Panc1 (cell line): Measurements from ENCODE around the gene NOXA1. TPM values are rescaled to one million over a fixed set of nuclear protein-coding genes. Genes with fewer than 3 reads are reported as not detected.

Experiments used
- ATAC-seq: fragments of 200-7000 bp; cut with Tn5 transposase; 2 replicates; pipeline ENCODE4 v1.9.1; 2020; ENCODE audit warnings: mild to moderate bottlenecking, moderate library complexity
- BruUV-seq: library from RNA; stranded (reverse); fragments of 400-500 nt; replicated peaks from 2 replicates; lab custom pipeline; 2021; lab: Mats Ljungman, UMichigan
- CTCF ChIA-PET: fragments of 300-600 bp; sonication (Branson Sonifier 250); formaldehyde crosslinking; loops from one replicate; lab custom pipeline; 2022; ENCODE audit warnings: antibody characterized with exemption; lab: Charles Lee
- POLR2A ChIA-PET: fragments of 300-600 bp; sonication (Branson Sonifier 250); formaldehyde crosslinking; loops from one replicate; lab custom pipeline; 2022; ENCODE audit warnings: antibody characterized with exemption; lab: Charles Lee
- DNase-seq: peaks from one replicate; pipeline ENCODE4 v3.0.0-alpha.2; 2010; ENCODE audit warnings: low read depth, low spot score
- H3K27ac ChIP-seq: 2 replicates; pipeline ENCODE4 v1.5.1; 2011; ENCODE audit warnings: mild to moderate bottlenecking, low read length, inconsistent platforms
- H3K27me3 ChIP-seq: fragments of 200-500 bp; sonication (Bioruptor generic); 2 replicates; pipeline ENCODE4 v1.6.0; 2014; ENCODE audit warnings: low read length, inconsistent platforms; ENCODE audit not compliant: control insufficient read depth, insufficient read depth
- H3K36me3 ChIP-seq: fragments of 200-500 bp; sonication (Bioruptor generic); 2 replicates; pipeline ENCODE4 v1.5.1; 2014; ENCODE audit warnings: inconsistent platforms, mild to moderate bottlenecking, low read length, moderate library complexity; ENCODE audit not compliant: control insufficient read depth, insufficient read depth
- H3K4me1 ChIP-seq: 2 replicates; pipeline ENCODE4 v1.5.1; 2011; ENCODE audit warnings: inconsistent platforms, mild to moderate bottlenecking, low read length, moderate library complexity; ENCODE audit not compliant: control insufficient read depth, insufficient read depth
- H3K4me3 ChIP-seq, 2 experiments: 2 replicates each; pipeline ENCODE4 v1.5.1; 2011 to 2012; ENCODE audit warnings: low read depth in 2 of 2, low read length in 2 of 2, mild to moderate bottlenecking in 2 of 2, inconsistent platforms in 1 of 2, moderate library complexity in 1 of 2
- H3K9me3 ChIP-seq: fragments of 200-500 bp; sonication (Bioruptor generic); 2 replicates; pipeline ENCODE4 v1.5.1; 2014; ENCODE audit warnings: low read depth, mild to moderate bottlenecking, inconsistent platforms, low read length, moderate library complexity; ENCODE audit not compliant: control insufficient read depth, insufficient read depth
- POLR2AphosphoS5 ChIP-seq: IDR thresholded peaks from 2 replicates; pipeline ENCODE4 v1.6.1; 2012; ENCODE audit warnings: mild to moderate bottlenecking, low read depth, low read length, moderate library complexity
- SIN3A ChIP-seq: IDR thresholded peaks from 2 replicates; pipeline ENCODE4 v1.6.1; 2012; ENCODE audit warnings: low read depth, mild to moderate bottlenecking, low read length, moderate library complexity, borderline replicate concordance; ENCODE audit not compliant: insufficient read depth
- TCF7L2 ChIP-seq: IDR thresholded peaks from 2 replicates; pipeline ENCODE4 v1.6.1; 2011; ENCODE audit warnings: mild to moderate bottlenecking, low read depth, low read length, inconsistent platforms
- in situ Hi-C: cut with HindIII; loops from 2 replicates; pipeline ENCODE4 v1.10.0; 2016; ENCODE audit warnings: low sequenced_read_pairs, low pct_unique_long_range_greater_than_20kb
- intact Hi-C: fragments of 100-400 bp; cut with micrococcal nuclease; formaldehyde crosslinking; loops from one replicate; pipeline ENCODE4 v1.10.0; 2022; ENCODE audit not compliant: unreplicated experiment
- total RNA-seq: library from RNA; stranded (reverse); gene quantifications from one replicate; pipeline ENCODE4 v1.2.1, GENCODE V29; 2021; ENCODE audit not compliant: unreplicated experiment
- TF ChIP-seq, protein P1 (sequence below), 2 experiments: IDR thresholded peaks; 2 replicates each; pipeline ENCODE4 v1.6.1; 2011 to 2012; ENCODE audit warnings: low read depth in 2 of 2, control low read depth in 1 of 2, low read length in 1 of 2, mild to moderate bottlenecking in 1 of 2, moderate library complexity in 1 of 2; ENCODE audit not compliant: insufficient read depth in 1 of 2
- TF ChIP-seq, protein P2 (sequence below): fragments of 450-650 bp; IDR thresholded peaks from 2 replicates; pipeline ENCODE4 v1.5.1; 2017; ENCODE audit warnings: mild to moderate bottlenecking

The NOXA1 gene
- total RNA-seq, 1 experiment from 2014 or later, result 3.7 TPM

DNA sequence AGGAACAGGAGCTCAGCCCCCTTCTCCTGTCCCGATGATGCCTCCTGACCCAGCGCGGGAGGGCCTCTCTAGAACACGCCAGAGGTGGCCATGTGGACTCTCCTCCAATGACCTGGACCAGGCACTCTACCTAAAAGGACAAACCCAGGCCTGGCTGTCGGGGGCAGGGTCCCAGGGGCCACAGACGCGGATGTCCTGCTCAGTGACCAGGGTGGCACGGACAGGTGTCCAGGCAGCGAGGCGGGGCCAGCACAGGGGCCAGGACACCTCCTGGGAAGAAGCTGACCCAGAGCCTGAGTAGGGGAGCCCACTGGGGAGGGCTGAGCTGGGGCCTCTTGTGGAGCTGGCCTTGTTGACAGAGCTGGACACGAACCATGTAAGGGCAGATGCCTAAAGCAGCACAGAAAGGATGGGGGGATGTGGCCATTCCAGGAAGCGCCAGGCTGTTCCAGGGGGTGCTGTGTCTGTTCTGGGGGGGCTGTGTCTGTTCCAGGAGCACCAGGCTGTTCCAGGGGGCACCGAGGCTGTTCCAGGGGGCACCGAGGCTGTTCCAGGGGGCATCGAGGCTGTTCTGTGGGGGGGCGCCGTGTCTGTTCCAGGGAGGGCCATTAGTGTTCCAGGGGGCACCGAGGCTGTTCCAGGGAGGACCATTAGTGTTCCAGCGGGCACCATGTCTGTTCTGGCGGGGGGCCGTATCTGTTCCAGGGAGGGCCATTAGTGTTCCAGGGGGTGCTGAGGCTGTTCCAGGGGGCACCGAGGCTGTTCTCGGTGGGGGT lies 30.8 kb upstream of the NOXA1 start:
- H3K9me3 ChIP-seq, result no peaks in the 10 kb centered on the region
- no peaks in the 10 kb centered on the region for H3K27me3 ChIP-seq
- no peaks in the 10 kb centered on the region for H3K36me3 ChIP-seq
- H3K27ac ChIP-seq, result no peak overlapping the region
- in situ Hi-C loops, result no loop called here
- no TSS peak for BruUV-seq
- no peak for DNase-seq
- TF ChIP-seq, protein P1, sequence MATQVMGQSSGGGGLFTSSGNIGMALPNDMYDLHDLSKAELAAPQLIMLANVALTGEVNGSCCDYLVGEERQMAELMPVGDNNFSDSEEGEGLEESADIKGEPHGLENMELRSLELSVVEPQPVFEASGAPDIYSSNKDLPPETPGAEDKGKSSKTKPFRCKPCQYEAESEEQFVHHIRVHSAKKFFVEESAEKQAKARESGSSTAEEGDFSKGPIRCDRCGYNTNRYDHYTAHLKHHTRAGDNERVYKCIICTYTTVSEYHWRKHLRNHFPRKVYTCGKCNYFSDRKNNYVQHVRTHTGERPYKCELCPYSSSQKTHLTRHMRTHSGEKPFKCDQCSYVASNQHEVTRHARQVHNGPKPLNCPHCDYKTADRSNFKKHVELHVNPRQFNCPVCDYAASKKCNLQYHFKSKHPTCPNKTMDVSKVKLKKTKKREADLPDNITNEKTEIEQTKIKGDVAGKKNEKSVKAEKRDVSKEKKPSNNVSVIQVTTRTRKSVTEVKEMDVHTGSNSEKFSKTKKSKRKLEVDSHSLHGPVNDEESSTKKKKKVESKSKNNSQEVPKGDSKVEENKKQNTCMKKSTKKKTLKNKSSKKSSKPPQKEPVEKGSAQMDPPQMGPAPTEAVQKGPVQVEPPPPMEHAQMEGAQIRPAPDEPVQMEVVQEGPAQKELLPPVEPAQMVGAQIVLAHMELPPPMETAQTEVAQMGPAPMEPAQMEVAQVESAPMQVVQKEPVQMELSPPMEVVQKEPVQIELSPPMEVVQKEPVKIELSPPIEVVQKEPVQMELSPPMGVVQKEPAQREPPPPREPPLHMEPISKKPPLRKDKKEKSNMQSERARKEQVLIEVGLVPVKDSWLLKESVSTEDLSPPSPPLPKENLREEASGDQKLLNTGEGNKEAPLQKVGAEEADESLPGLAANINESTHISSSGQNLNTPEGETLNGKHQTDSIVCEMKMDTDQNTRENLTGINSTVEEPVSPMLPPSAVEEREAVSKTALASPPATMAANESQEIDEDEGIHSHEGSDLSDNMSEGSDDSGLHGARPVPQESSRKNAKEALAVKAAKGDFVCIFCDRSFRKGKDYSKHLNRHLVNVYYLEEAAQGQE (IDR thresholded peaks at IDR 0.05; ENCODE audit: insufficient read depth in 1 of 2, low read depth in 2 of 2, low read length in 1 of 2), result no peak
- TF ChIP-seq SIN3A, result no peak
- TF ChIP-seq, protein P2, sequence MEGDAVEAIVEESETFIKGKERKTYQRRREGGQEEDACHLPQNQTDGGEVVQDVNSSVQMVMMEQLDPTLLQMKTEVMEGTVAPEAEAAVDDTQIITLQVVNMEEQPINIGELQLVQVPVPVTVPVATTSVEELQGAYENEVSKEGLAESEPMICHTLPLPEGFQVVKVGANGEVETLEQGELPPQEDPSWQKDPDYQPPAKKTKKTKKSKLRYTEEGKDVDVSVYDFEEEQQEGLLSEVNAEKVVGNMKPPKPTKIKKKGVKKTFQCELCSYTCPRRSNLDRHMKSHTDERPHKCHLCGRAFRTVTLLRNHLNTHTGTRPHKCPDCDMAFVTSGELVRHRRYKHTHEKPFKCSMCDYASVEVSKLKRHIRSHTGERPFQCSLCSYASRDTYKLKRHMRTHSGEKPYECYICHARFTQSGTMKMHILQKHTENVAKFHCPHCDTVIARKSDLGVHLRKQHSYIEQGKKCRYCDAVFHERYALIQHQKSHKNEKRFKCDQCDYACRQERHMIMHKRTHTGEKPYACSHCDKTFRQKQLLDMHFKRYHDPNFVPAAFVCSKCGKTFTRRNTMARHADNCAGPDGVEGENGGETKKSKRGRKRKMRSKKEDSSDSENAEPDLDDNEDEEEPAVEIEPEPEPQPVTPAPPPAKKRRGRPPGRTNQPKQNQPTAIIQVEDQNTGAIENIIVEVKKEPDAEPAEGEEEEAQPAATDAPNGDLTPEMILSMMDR, result no peak
- TF ChIP-seq TCF7L2, result no peak
- TF ChIP-seq POLR2AphosphoS5, result no peak
- intact Hi-C loops, result no loop called here
- H3K4me3 ChIP-seq, result no peak overlapping the region
- ChIA-PET POLR2A (no interaction called here), CTCF (interaction anchor here (0.7 kb wide), 1 partner anchor 41 kb away, joined by 9 read pairs; no protein-coding TSS in a partner anchor)
- peaks cover 6% of the 10 kb centered on the region for H3K4me1 ChIP-seq
- ATAC-seq, result no peak

DNA sequence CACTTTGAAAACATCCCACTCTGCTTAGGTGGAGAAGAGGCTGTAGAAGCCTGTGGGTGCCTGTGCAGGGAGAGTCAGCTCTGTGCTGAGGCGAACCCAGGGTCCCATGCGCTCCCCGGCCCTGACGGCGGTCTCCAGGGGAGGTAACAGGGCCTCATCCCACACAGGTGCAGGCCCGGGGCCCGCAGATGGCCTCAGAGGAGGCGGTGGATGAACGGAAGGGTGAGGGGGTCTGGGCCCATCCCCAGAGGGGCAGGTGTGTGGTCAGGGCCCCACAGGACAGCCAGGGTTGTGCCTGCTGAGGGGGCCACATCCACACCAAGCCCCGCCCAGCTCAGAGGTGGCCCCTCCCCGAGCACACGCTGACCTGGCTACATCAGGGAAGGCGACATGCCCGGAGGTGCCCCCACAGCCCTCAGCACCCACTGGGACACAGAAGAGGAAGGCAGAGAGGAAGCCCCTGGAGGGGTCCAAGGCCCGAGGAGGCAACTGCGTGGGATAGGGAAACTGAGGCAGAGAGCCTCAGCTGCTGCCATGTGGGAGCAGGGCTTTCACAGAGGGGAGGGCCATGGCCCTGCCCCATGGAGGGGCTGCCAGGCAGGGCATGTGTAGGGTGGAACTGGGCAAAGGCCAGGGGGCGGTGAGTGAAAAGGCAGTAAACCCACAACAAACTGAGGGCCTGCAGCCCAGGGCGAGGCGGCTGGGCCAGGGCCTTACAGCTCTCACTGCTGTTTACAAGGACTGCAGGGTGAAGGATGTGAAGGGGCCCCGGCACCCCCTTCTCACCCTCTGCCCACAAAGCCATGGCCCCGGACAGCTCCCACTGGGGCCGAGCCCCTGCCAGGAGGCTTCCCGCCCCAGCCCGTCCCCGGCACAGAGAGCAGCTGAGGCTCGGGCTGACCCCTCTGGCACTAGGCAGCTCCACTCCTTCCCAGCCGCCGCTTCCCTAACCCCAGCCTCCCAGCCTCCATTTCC lies 29.7 kb upstream of the NOXA1 start:
- Histone ChIP-seq H3K27ac (no peak overlapping the region), H3K4me1 (peaks cover 6% of the 10 kb centered on the region), H3K36me3 (no peaks in the 10 kb centered on the region), H3K9me3 (no peaks in the 10 kb centered on the region), H3K27me3 (no peaks in the 10 kb centered on the region), H3K4me3 (no peak overlapping the region)
- in situ Hi-C loops, result no loop called here
- no peak for ATAC-seq
- POLR2A ChIA-PET, result no interaction called here
- TF ChIP-seq, protein P2, result no peak
- TF ChIP-seq SIN3A, result no peak
- no peak for TF ChIP-seq POLR2AphosphoS5
- TF ChIP-seq TCF7L2, result no peak
- TF ChIP-seq, protein P1 (IDR thresholded peaks at IDR 0.05; ENCODE audit: insufficient read depth in 1 of 2, low read depth in 2 of 2, low read length in 1 of 2), result no peak
- TSS peak; percentile 75 for BruUV-seq
- CTCF ChIA-PET, result interaction anchor here (0.6 to 0.7 kb wide), 2 partner anchors 40 to 79 kb away, joined by 3 to 9 read pairs; no protein-coding TSS in a partner anchor
- intact Hi-C loops, result no loop called here
- DNase-seq, result no peak
